SHP77 treated with DMSO at 0.1 percent for 48 hours (cell line): ENCODE results near the gene TRHDE.

Experiments
- DNase-seq: peaks from one replicate; lab custom pipeline; 2025; lab: John Stamatoyannopoulos, UW

TRHDE gene

GRCh38 chr12:72274931-72275330 is 2.8 kb downstream of the TRHDE start:
- DNase-seq: no peak

- no peak for DNase-seq
These were observed 3.4 kb downstream of the TRHDE start for GRCh38 chr12:72275526-72275925.

- DNase-seq: no peak
These were observed 4.1 kb downstream of the TRHDE start for GRCh38 chr12:72276181-72276805.

GRCh38 chr12:72277415-72277814 is 5.2 kb downstream of the TRHDE start:
- no peak for DNase-seq

GRCh38 chr12:72278894-72279293 is 6.7 kb downstream of the TRHDE start:
- DNase-seq: no peak

GRCh38 chr12:72281126-72281525 is 9.0 kb downstream of the TRHDE start:
- no peak for DNase-seq

GRCh38 chr12:72282721-72283120 is 10.6 kb downstream of the TRHDE start:
- no peak for DNase-seq

- no peak for DNase-seq
These were observed 13.7 kb downstream of the TRHDE start for GRCh38 chr12:72285861-72286260.

- DNase-seq: no peak
These were observed 14.4 kb downstream of the TRHDE start for GRCh38 chr12:72286526-72286925.

- no peak for DNase-seq
These were observed 16.3 kb downstream of the TRHDE start for GRCh38 chr12:72288436-72288835.

- no peak for DNase-seq
These were observed 16.7 kb downstream of the TRHDE start for GRCh38 chr12:72288911-72289310.

GRCh38 chr12:72289633-72290032 is 17.5 kb downstream of the TRHDE start:
- DNase-seq: no peak

- DNase-seq: no peak
These were observed 19.0 kb downstream of the TRHDE start for GRCh38 chr12:72291175-72291574.

GRCh38 chr12:72293701-72294100 is 21.5 kb downstream of the TRHDE start:
- DNase-seq: no peak

GRCh38 chr12:72295101-72295500 is 22.9 kb downstream of the TRHDE start:
- no peak for DNase-seq

- DNase-seq: no peak
These were observed 23.6 kb downstream of the TRHDE start for GRCh38 chr12:72295744-72296143.

GRCh38 chr12:72296389-72296788 is 24.2 kb downstream of the TRHDE start:
- no peak for DNase-seq

GRCh38 chr12:72297666-72298065 is 25.5 kb downstream of the TRHDE start:
- no peak for DNase-seq

- DNase-seq: no peak
These were observed 28.6 kb downstream of the TRHDE start for GRCh38 chr12:72300728-72301127.

- DNase-seq: no peak
These were observed 32.6 kb downstream of the TRHDE start for GRCh38 chr12:72304751-72305150.

- no peak for DNase-seq
These were observed 35.1 kb downstream of the TRHDE start for GRCh38 chr12:72307229-72307628.

GRCh38 chr12:72311946-72312345 is 39.8 kb downstream of the TRHDE start:
- DNase-seq: no peak

GRCh38 chr12:72313806-72314205 is 41.6 kb downstream of the TRHDE start:
- no peak for DNase-seq

GRCh38 chr12:72315858-72316257 is 43.7 kb downstream of the TRHDE start:
- DNase-seq: no peak

- no peak for DNase-seq
These were observed 46.2 kb downstream of the TRHDE start for GRCh38 chr12:72318341-72318740.
